AG04450 (cell line): ENCODE data around the gene INPP5D. TPM values are rescaled to one million over a fixed set of nuclear protein-coding genes. Genes with fewer than 3 reads are reported as not detected.

Experiments used
- CTCF ChIA-PET: fragments of 300-600, 350-600 bp; formaldehyde crosslinking; extraction: SDS; loops from one replicate; lab custom pipeline; 2022; ENCODE audit warnings: antibody characterized with exemption, inconsistent platforms; lab: Charles Lee
- POLR2A ChIA-PET: fragments of 350-600 bp; formaldehyde crosslinking; extraction: SDS; loops from one replicate; lab custom pipeline; 2021; ENCODE audit warnings: antibody characterized with exemption, inconsistent platforms; lab: Yijun Ruan, JAX
- DNase-seq: peaks from one replicate; pipeline ENCODE4 v3.0.0-alpha.2; 2011; ENCODE audit warnings: low read depth, low spot score
- H3K27ac ChIP-seq: one replicate; pipeline ENCODE4 v1.5.1; 2012; ENCODE audit warnings: low read depth, low read length, control low read depth
- H3K27me3 ChIP-seq: one replicate; pipeline ENCODE4 v1.6.0; 2012; ENCODE audit warnings: low read length; ENCODE audit not compliant: control insufficient read depth, insufficient read depth
- H3K4me3 ChIP-seq: 2 replicates; pipeline ENCODE4 v1.5.1; 2011; ENCODE audit warnings: mild to moderate bottlenecking, low read depth, low read length, control low read depth
- H3K9me3 ChIP-seq: 2 replicates; pipeline ENCODE4 v1.5.1; 2012; ENCODE audit warnings: low read length; ENCODE audit not compliant: control insufficient read depth, insufficient read depth
- CTCF ChIP-seq: IDR thresholded peaks from 2 replicates; pipeline ENCODE4 v1.5.1; 2011; ENCODE audit warnings: low read depth, low read length, control low read depth, inconsistent platforms
- polyA plus RNA-seq: library from polyadenylated mRNA; depleted of rRNA; stranded (reverse); fragments of >200 nt; gene quantifications from 2 replicates; pipeline ENCODE4 v1.2.3, GENCODE V29; 2011

INPP5D gene
- polyA plus RNA-seq, 1 experiment = 0.43 TPM

- H3K27ac ChIP-seq = no peak overlapping the region
- H3K4me3 ChIP-seq = no peak overlapping the region
- ChIA-PET POLR2A (no interaction called here), CTCF (no interaction called here)
- DNase-seq = no peak
- peaks cover 10% of the 10 kb centered on the region for H3K27me3 ChIP-seq
- H3K9me3 ChIP-seq = no peaks in the 10 kb centered on the region
- no peak for TF ChIP-seq CTCF
Observed at GRCh38 chr2:233114421-233114861, 54.3 kb downstream of the INPP5D start.

GRCh38 chr2:233115121-233115520 is 55.0 kb downstream of the INPP5D start:
- Histone ChIP-seq H3K9me3 (no peaks in the 10 kb centered on the region), H3K27me3 (peaks cover 10% of the 10 kb centered on the region), H3K4me3 (no peak overlapping the region), H3K27ac (no peak overlapping the region)
- DNase-seq = no peak
- TF ChIP-seq CTCF = no peak
- ChIA-PET POLR2A (no interaction called here), CTCF (no interaction called here)

GRCh38 chr2:233115741-233116140 is 55.6 kb downstream of the INPP5D start:
- Histone ChIP-seq H3K27me3 (peaks cover 10% of the 10 kb centered on the region), H3K27ac (no peak overlapping the region), H3K9me3 (no peaks in the 10 kb centered on the region), H3K4me3 (no peak overlapping the region)
- TF ChIP-seq CTCF = no peak
- ChIA-PET POLR2A (no interaction called here), CTCF (no interaction called here)
- no peak for DNase-seq

GRCh38 chr2:233116946-233117345 is 56.8 kb downstream of the INPP5D start:
- ChIA-PET POLR2A (no interaction called here), CTCF (no interaction called here)
- TF ChIP-seq CTCF = no peak
- no peaks in the 10 kb centered on the region for H3K9me3 ChIP-seq
- DNase-seq = no peak
- peaks cover 10% of the 10 kb centered on the region for H3K27me3 ChIP-seq
- no peak overlapping the region for H3K4me3 ChIP-seq
- no peak overlapping the region for H3K27ac ChIP-seq

GRCh38 chr2:233117351-233117750 is 57.2 kb downstream of the INPP5D start:
- POLR2A ChIA-PET = no interaction called here
- Histone ChIP-seq H3K4me3 (no peak overlapping the region), H3K27ac (no peak overlapping the region), H3K9me3 (no peaks in the 10 kb centered on the region), H3K27me3 (peaks cover 10% of the 10 kb centered on the region)
- DNase-seq = no peak
- CTCF ChIA-PET = no interaction called here
- no peak for TF ChIP-seq CTCF
